H9 (cell line): ENCODE results near the gene FAM32A. TPM values are rescaled to one million over a fixed set of nuclear protein-coding genes. Genes with fewer than 3 reads are reported as not detected.
"Not testable (repeated sequence)": the region's sequence is repeated elsewhere in the genome, so short reads cannot be mapped to it uniquely, and the experiment has no call there.

Source experiments
- DNase-seq: peaks from one replicate; pipeline ENCODE4 v3.0.0-alpha.2; 2017
- H2AFZ ChIP-seq: one replicate; pipeline ENCODE4 v1.6.1; 2013; ENCODE audit warnings: mild to moderate bottlenecking, low read length, control low read depth, moderate library complexity
- H2AK5ac ChIP-seq: 2 replicates; pipeline ENCODE4 v1.6.1; 2013; ENCODE audit warnings: low read length, control low read depth, mixed read lengths; ENCODE audit not compliant: insufficient read length
- H2BK120ac ChIP-seq: one replicate; pipeline ENCODE4 v1.6.1; 2013; ENCODE audit warnings: low read depth, mild to moderate bottlenecking, low read length, control low read depth, inconsistent platforms; ENCODE audit not compliant: poor library complexity, severe bottlenecking
- H2BK12ac ChIP-seq: 2 replicates; pipeline ENCODE4 v1.6.1; 2013; ENCODE audit warnings: low read length, control low read depth, mixed read lengths, low read depth; ENCODE audit not compliant: insufficient read length
- H2BK15ac ChIP-seq: 2 replicates; pipeline ENCODE4 v1.6.1; 2013; ENCODE audit warnings: low read depth, low read length, control low read depth
- H2BK20ac ChIP-seq: one replicate; pipeline ENCODE4 v1.6.1; 2013; ENCODE audit warnings: low read depth, mild to moderate bottlenecking, low read length, control low read depth, inconsistent platforms; ENCODE audit not compliant: poor library complexity, severe bottlenecking
- H2BK5ac ChIP-seq: 2 replicates; pipeline ENCODE4 v1.6.1; 2013; ENCODE audit warnings: low read length, control low read depth, mixed read lengths; ENCODE audit not compliant: insufficient read length
- H3K14ac ChIP-seq: 2 replicates; pipeline ENCODE4 v1.6.1; 2013; ENCODE audit warnings: low read length, control low read depth; ENCODE audit not compliant: insufficient read depth
- H3K18ac ChIP-seq: 2 replicates; pipeline ENCODE4 v1.6.1; 2013; ENCODE audit warnings: low read depth, mild to moderate bottlenecking, mixed read lengths, low read length, control low read depth; ENCODE audit not compliant: insufficient read length
- H3K23ac ChIP-seq: 2 replicates; pipeline ENCODE4 v1.6.1; 2013; ENCODE audit warnings: low read length, control low read depth, mixed read lengths, low read depth; ENCODE audit not compliant: insufficient read length
- H3K23me2 ChIP-seq: 2 replicates; pipeline ENCODE4 v1.6.1; 2013; ENCODE audit warnings: low read depth, mild to moderate bottlenecking, mixed read lengths, low read length, control low read depth; ENCODE audit not compliant: insufficient read length, poor library complexity, severe bottlenecking
- H3K27ac ChIP-seq: 2 replicates; pipeline ENCODE4 v1.5.1; 2013; ENCODE audit warnings: low read length, control low read depth, mixed read lengths, low read depth; ENCODE audit not compliant: insufficient read length
- H3K27me3 ChIP-seq: 2 replicates; pipeline ENCODE4 v1.6.1; 2013; ENCODE audit warnings: low read length, control low read depth, inconsistent platforms; ENCODE audit not compliant: insufficient read depth
- H3K4ac ChIP-seq: 2 replicates; pipeline ENCODE4 v1.6.1; 2013; ENCODE audit warnings: low read depth, mild to moderate bottlenecking, control low read depth, inconsistent platforms, low read length, moderate library complexity
- H3K4me1 ChIP-seq: 2 replicates; pipeline ENCODE4 v1.6.1; 2013; ENCODE audit warnings: low read length, control low read depth, inconsistent platforms; ENCODE audit not compliant: insufficient read depth
- H3K4me2 ChIP-seq: 2 replicates; pipeline ENCODE4 v1.6.1; 2013; ENCODE audit warnings: low read length, control low read depth, mixed read lengths; ENCODE audit not compliant: insufficient read length, insufficient read depth
- H3K56ac ChIP-seq: 2 replicates; pipeline ENCODE4 v1.6.1; 2013; ENCODE audit warnings: low read depth, mild to moderate bottlenecking, mixed read lengths, low read length, control low read depth; ENCODE audit not compliant: insufficient read length
- H3K79me1 ChIP-seq: 2 replicates; pipeline ENCODE4 v1.6.1; 2013; ENCODE audit warnings: low read depth, mild to moderate bottlenecking, moderate library complexity, low read length, control low read depth, inconsistent platforms; ENCODE audit not compliant: insufficient read depth, poor library complexity, severe bottlenecking
- H3K79me2 ChIP-seq: 2 replicates; pipeline ENCODE4 v1.6.1; 2013; ENCODE audit warnings: low read length, control low read depth, inconsistent platforms; ENCODE audit not compliant: insufficient read depth
- H3K9ac ChIP-seq: 2 replicates; pipeline ENCODE4 v1.6.1; 2013; ENCODE audit warnings: low read length, control low read depth, mixed read lengths; ENCODE audit not compliant: insufficient read length; ENCODE audit errors: extremely low read depth
- H3K9me3 ChIP-seq: one replicate; pipeline ENCODE4 v1.6.1; 2013; ENCODE audit warnings: low read depth, low read length, inconsistent platforms; ENCODE audit not compliant: control insufficient read depth
- H3T11ph ChIP-seq: one replicate; pipeline ENCODE4 v1.6.1; 2013; ENCODE audit warnings: mild to moderate bottlenecking, low read length, control low read depth, inconsistent platforms
- H4K20me1 ChIP-seq: one replicate; pipeline ENCODE4 v1.6.1; 2013; ENCODE audit not compliant: control insufficient read depth, insufficient read length, insufficient read depth
- H4K5ac ChIP-seq: 2 replicates; pipeline ENCODE4 v1.6.1; 2013; ENCODE audit warnings: low read depth, mild to moderate bottlenecking, mixed read lengths, low read length, control low read depth; ENCODE audit not compliant: insufficient read length
- H4K8ac ChIP-seq: replicated peaks from 2 replicates; pipeline ENCODE4 v1.6.1; 2013; ENCODE audit warnings: low read length, control low read depth, mixed read lengths, low read depth; ENCODE audit not compliant: insufficient read length
- H4K91ac ChIP-seq: 2 replicates; pipeline ENCODE4 v1.6.1; 2013; ENCODE audit warnings: low read depth, mild to moderate bottlenecking, moderate library complexity, mixed read lengths, low read length, control low read depth; ENCODE audit not compliant: insufficient read length
- H3K27ac Mint-ChIP-seq, 3 experiments: 2 replicates in 2 of 3; 3 replicates in 1 of 3; pipeline ENCODE4 v1.8.0; 2020 to 2021; ENCODE audit warnings: mixed read lengths in 3 of 3, mild to moderate bottlenecking in 1 of 3, moderate library complexity in 1 of 3
- H3K27me3 Mint-ChIP-seq: 2 replicates; pipeline ENCODE4 v1.8.0; 2021; ENCODE audit warnings: low read depth, mild to moderate bottlenecking, moderate library complexity, mixed read lengths
- H3K36me3 Mint-ChIP-seq, 3 experiments: 2 replicates in 2 of 3; 3 replicates in 1 of 3; pipeline ENCODE4 v1.8.0; 2020 to 2021; ENCODE audit warnings: low read depth in 3 of 3, mixed read lengths in 3 of 3; ENCODE audit not compliant: insufficient read depth in 1 of 3
- H3K4me1 Mint-ChIP-seq, 2 experiments: 2 replicates each; pipeline ENCODE4 v1.8.0; 2020; ENCODE audit warnings: mixed read lengths in 2 of 2
- H3K4me3 Mint-ChIP-seq, 2 experiments: 2 replicates in 1 of 2; 3 replicates in 1 of 2; pipeline ENCODE4 v1.8.0; 2020 to 2021; ENCODE audit warnings: mild to moderate bottlenecking in 2 of 2, mixed read lengths in 2 of 2, moderate library complexity in 1 of 2
- H3K9me3 Mint-ChIP-seq, 2 experiments: 2 replicates in 1 of 2; 3 replicates in 1 of 2; pipeline ENCODE4 v1.8.0; 2020; ENCODE audit warnings: mild to moderate bottlenecking in 2 of 2, mixed read lengths in 2 of 2, moderate library complexity in 1 of 2
- CTCF ChIP-seq: fragments of 200-600 bp; sonication (generic); conservative IDR thresholded peaks from 3 replicates; pipeline ENCODE4 v1.8.0; 2021; ENCODE audit warnings: antibody characterized with exemption, mild to moderate bottlenecking
- WGBS: extraction: QIAGEN DNeasy Blood & Tissue Kit; methylation state at CpG from one replicate; pipeline ENCODE4 v1.1.7; 2013; ENCODE audit warnings: missing lambda C conversion rate, low lambda C conversion rate, mixed read lengths; ENCODE audit not compliant: insufficient read length; ENCODE audit errors: extremely low coverage; 5-methylcytosine and 5-hydroxymethylcytosine counted together
- total RNA-seq: library from RNA; stranded (reverse); gene quantifications from 2 replicates; pipeline ENCODE4 v1.2.1, GENCODE V29; 2021

FAM32A gene
- total RNA-seq, 1 experiment from 2014 or later: 91.9 TPM

GRCh38 chr19:16175954-16176353, 9.3 kb upstream of the FAM32A start:
- no peaks in the 10 kb centered on the region for H3K23me2 ChIP-seq
- no peaks in the 10 kb centered on the region for H3K27me3 ChIP-seq
- H3K9me3 Mint-ChIP-seq: peaks cover 4 to 13% of the 10 kb centered on the region in 2 experiments; a peak in 4 of 5 replicates
- H3K27ac ChIP-seq: no peak overlapping the region
- peaks cover 6% of the 10 kb centered on the region for H3K27me3 Mint-ChIP-seq
- H3K4me1 Mint-ChIP-seq: no peaks in the 10 kb centered on the region
- no peak overlapping the region for H2BK120ac ChIP-seq
- H2BK15ac ChIP-seq: no peak overlapping the region
- no peak overlapping the region for H3T11ph ChIP-seq
- H3K56ac ChIP-seq: no peak overlapping the region
- H3K9me3 ChIP-seq: no peaks in the 10 kb centered on the region
- H4K91ac ChIP-seq: no peak overlapping the region
- H3K4ac ChIP-seq: no peak overlapping the region
- H2AFZ ChIP-seq: no peak overlapping the region
- H4K5ac ChIP-seq: no peak overlapping the region
- H4K8ac ChIP-seq: no peak overlapping the region
- H3K14ac ChIP-seq: no peak overlapping the region
- H3K36me3 Mint-ChIP-seq: no peaks in the 10 kb centered on the region
- DNase-seq: no peak
- H2BK12ac ChIP-seq: no peak overlapping the region
- no peak overlapping the region for H3K4me2 ChIP-seq
- H3K79me2 ChIP-seq: no peaks in the 10 kb centered on the region
- H3K23ac ChIP-seq: no peak overlapping the region
- H3K4me3 Mint-ChIP-seq: no peak overlapping the region
- WGBS: no CpG with 5 or more reads among the region's 2 CpGs
- no peak overlapping the region for H3K9ac ChIP-seq
- no peaks in the 10 kb centered on the region for H3K79me1 ChIP-seq
- TF ChIP-seq CTCF: no peak
- H4K20me1 ChIP-seq: no peaks in the 10 kb centered on the region
- H3K27ac Mint-ChIP-seq: no peak overlapping the region
- H2AK5ac ChIP-seq: no peak overlapping the region
- H2BK20ac ChIP-seq: no peak overlapping the region
- H2BK5ac ChIP-seq: no peak overlapping the region
- H3K18ac ChIP-seq: no peak overlapping the region
- H3K4me1 ChIP-seq: no peaks in the 10 kb centered on the region

GRCh38 chr19:16178866-16179265, 6.3 kb upstream of the FAM32A start:
- not testable (repeated sequence) for H3K18ac ChIP-seq, H4K5ac ChIP-seq, H2BK12ac ChIP-seq, H3K4me1 Mint-ChIP-seq, H3K79me2 ChIP-seq, H3K9ac ChIP-seq, H3K4me1 ChIP-seq, H3K27ac Mint-ChIP-seq, H4K8ac ChIP-seq, H3K4ac ChIP-seq, H3K4me3 Mint-ChIP-seq, H3K27me3 ChIP-seq, H2BK5ac ChIP-seq, H3K27ac ChIP-seq, H4K91ac ChIP-seq, H2BK15ac ChIP-seq, H2BK120ac ChIP-seq, H3T11ph ChIP-seq, H3K56ac ChIP-seq, DNase-seq, H2AK5ac ChIP-seq, H3K23me2 ChIP-seq, H3K4me2 ChIP-seq, H2BK20ac ChIP-seq, H3K9me3 ChIP-seq, H3K36me3 Mint-ChIP-seq, H3K79me1 ChIP-seq, H3K23ac ChIP-seq, H2AFZ ChIP-seq, H3K14ac ChIP-seq, H3K27me3 Mint-ChIP-seq, H4K20me1 ChIP-seq
- no CpG with 5 or more reads among the region's 5 CpGs for WGBS
- peaks cover 4 to 13% of the 10 kb centered on the region in 2 experiments; a peak in 4 of 5 replicates for H3K9me3 Mint-ChIP-seq
